22Rv1 (cell line): Measurements from ENCODE around the gene RFLNA.

Source experiments
- H3K27ac ChIP-seq: fragments of 450-650 bp; 2 replicates; pipeline ENCODE4 v1.5.1; 2017
- CTCF ChIP-seq: fragments of 450-650 bp; IDR thresholded peaks from 2 replicates; pipeline ENCODE4 v1.5.1; 2017; ENCODE audit warnings: mild to moderate bottlenecking
- ZFX ChIP-seq: fragments of 450-650 bp; IDR thresholded peaks from 2 replicates; pipeline ENCODE4 v1.6.1; 2017; ENCODE audit warnings: antibody characterized with exemption, borderline replicate concordance

RFLNA gene

GRCh38 chr12:124361074-124361970 lies 66.4 kb downstream of the RFLNA start:
- no peak for TF ChIP-seq ZFX
- TF ChIP-seq CTCF, result no peak
- H3K27ac ChIP-seq, result no peak overlapping the region

DNA sequence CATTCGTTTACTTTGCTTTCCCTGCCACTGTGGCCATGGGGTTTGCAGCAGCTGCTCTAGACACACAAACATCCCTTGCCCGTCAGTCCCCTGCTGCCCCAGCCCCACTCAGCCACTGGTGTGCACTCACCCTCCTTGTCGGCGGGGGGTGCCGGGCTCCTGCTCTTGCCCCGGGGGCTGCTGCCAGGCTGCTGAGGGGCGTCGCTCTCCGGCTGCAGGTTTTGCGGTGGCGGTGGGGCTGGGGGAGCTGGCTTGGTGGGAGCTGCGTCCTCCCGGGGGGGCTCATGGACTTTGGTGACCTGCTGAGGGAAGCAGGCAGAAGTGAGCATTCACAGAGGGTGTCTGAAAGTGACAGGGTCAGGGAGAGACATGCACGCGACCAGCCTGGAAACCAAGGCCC lies 67.1 kb downstream of the RFLNA start:
- TF ChIP-seq ZFX (no peak), CTCF (no peak)
- H3K27ac ChIP-seq, result no peak overlapping the region

DNA sequence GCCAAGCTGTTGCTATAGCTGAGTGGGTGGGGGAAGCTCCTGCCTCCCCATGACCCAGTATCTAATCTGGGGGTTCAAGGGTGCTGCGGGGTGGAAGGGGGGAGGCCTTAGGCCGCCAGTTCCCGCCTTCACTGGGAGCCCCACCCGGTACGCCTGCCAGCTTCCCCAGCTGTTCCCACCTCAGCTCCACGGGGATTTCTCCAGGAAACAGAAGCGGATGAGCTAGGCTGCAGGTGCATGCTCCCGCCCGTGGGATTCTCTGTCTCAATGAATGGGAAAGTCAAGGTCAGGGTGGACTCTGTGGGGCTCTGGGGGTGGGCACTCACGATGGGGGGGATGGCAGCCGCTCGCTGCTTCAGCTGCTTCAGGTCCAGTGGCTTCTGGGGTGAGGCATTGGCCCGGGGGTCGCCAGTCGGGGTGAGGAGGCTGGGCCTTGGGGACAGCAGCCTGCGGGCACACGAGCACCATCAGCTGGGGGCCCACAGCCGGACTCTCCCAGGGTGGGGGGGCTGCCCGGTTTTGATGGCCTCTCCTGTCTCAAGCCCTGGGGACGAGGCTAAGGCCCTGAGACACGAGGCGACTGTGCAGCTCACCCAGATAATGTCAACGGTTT lies 68.6 kb downstream of the RFLNA start:
- TF ChIP-seq CTCF (no peak), ZFX (no peak)
- H3K27ac ChIP-seq, result no peak overlapping the region

DNA sequence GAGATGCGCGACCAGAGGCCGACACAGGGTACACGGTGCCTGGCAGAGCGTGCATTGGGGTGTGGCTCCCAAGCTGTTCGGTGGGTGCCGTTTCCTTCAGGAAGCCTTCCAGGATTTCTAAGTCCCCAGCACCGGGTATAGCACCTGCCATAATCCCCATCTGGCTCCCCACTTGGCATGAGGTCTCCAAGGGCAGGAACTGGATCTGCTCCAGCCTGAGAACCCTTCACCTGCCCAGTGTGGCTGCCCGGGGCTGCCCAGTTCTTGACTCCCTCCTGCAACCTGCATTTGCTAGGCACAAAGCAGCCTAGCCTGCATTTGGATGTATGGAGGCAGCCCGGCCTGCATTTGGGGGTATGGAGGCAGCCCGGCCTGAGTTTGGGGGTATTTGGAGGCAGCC lies 69.7 kb downstream of the RFLNA start:
- no peak overlapping the region for H3K27ac ChIP-seq
- no peak for TF ChIP-seq ZFX
- TF ChIP-seq CTCF, result no peak
